K562 (cell line): ENCODE data around the gene ZFP92. TPM values are rescaled to one million over a fixed set of nuclear protein-coding genes. Genes with fewer than 3 reads are reported as not detected.

Source experiments
- ATF1 ChIP-seq, 2 experiments: fragments of 450-650 bp in 1 of 2; IDR thresholded peaks; 2 replicates each; pipeline ENCODE4 v1.6.1; 2016; ENCODE audit warnings: missing compliant biosample characterization in 1 of 2, missing genetic modification characterization in 1 of 2
- CEBPB ChIP-seq: fragments of 450-650 bp; IDR thresholded peaks from 2 replicates; pipeline ENCODE4 v1.6.1; 2016; ENCODE audit warnings: missing genetic modification characterization, missing compliant biosample characterization
- CEBPG ChIP-seq, 3 experiments: fragments of 200-800 bp in 1 of 3; sonication (Bioruptor generic) in 1 of 3; sonication (generic) in 1 of 3; formaldehyde crosslinking in 1 of 3; IDR thresholded peaks in 2 of 3; conservative IDR thresholded peaks in 1 of 3; 2 replicates each; pipeline versions ENCODE4 v1.6.1 to v1.8.0; 2016 to 2022; ENCODE audit warnings: missing compliant biosample characterization in 2 of 3, missing genetic modification characterization in 2 of 3, mild to moderate bottlenecking in 1 of 3, missing genetic modification reagents in 1 of 3
- IFI16 ChIP-seq: fragments of 250-450 bp; sonication (Bioruptor Pico); IDR thresholded peaks from 2 replicates; pipeline ENCODE4 v2.1.2; 2022; ENCODE audit warnings: mild to moderate bottlenecking, inconsistent platforms
- MEF2A ChIP-seq: IDR thresholded peaks from 2 replicates; pipeline ENCODE4 v1.6.1; 2011; ENCODE audit warnings: low read depth, mild to moderate bottlenecking, low read length, moderate library complexity; ENCODE audit not compliant: control insufficient read depth
- PHF8 ChIP-seq: fragments of 200-600 bp; sonication (generic); IDR thresholded peaks from 2 replicates; pipeline ENCODE4 v1.6.1; 2012; ENCODE audit warnings: mixed run types, mild to moderate bottlenecking, inconsistent platforms, low read length, moderate library complexity, borderline replicate concordance
- RBM25 ChIP-seq: fragments of 200-400 bp; formaldehyde crosslinking; IDR thresholded peaks from 2 replicates; pipeline ENCODE4 v1.6.1; 2018; ENCODE audit warnings: low read length, low read depth, moderate library complexity; ENCODE audit not compliant: severe bottlenecking
- SREBF1 ChIP-seq: fragments of 150-350 bp; IDR thresholded peaks from 2 replicates; pipeline ENCODE4 v1.6.1; 2014; ENCODE audit warnings: antibody characterized with exemption, low read depth, low read length, borderline replicate concordance
- ZNF217 ChIP-seq: sonication (generic); formaldehyde crosslinking; IDR thresholded peaks from 2 replicates; pipeline ENCODE4 v1.8.0; 2022; ENCODE audit warnings: mild to moderate bottlenecking, missing genetic modification reagents
- polyA plus RNA-seq, 8 experiments: library from polyadenylated mRNA; depleted of rRNA in 4 of 8; stranded (reverse) in 5 of 8; unstranded in 3 of 8; fragments of >200 nt; fragmentation: Nextera tagmentation in 2 of 8; fragmentation: Illumina TruSeq in 1 of 8; extraction: Ambion mirVana in 2 of 8; extraction: Trizol in 1 of 8; gene quantifications; 2 replicates each; pipeline versions ENCODE4 v1.2.1 to v1.2.3, GENCODE V29; 2011 to 2014; ENCODE audit warnings: inconsistent platforms in 1 of 8, missing spikeins in 1 of 8
- total RNA-seq, 7 experiments: library from RNA; depleted of rRNA in 6 of 7; stranded (reverse); fragments of >200 nt in 6 of 7; fragmentation: Illumina TruSeq in 2 of 7; extraction: Trizol in 2 of 7; gene quantifications; 2 replicates each; pipeline versions ENCODE4 v1.2.1 to v1.2.3, GENCODE V29; 2011 to 2021; ENCODE audit warnings: low replicate concordance in 1 of 7
- TF ChIP-seq, protein P1 (sequence below): fragments of 200-400 bp; formaldehyde crosslinking; IDR thresholded peaks from 2 replicates; pipeline ENCODE4 v1.6.1; 2017; ENCODE audit warnings: mild to moderate bottlenecking, low read depth, low read length, moderate library complexity
- TF ChIP-seq, protein P2 (sequence below), 2 experiments: fragments of 450-650 bp; formaldehyde crosslinking in 1 of 2; IDR thresholded peaks; 2 replicates each; pipeline versions ENCODE4 v1.4.0 to v1.6.1; 2014 to 2020; ENCODE audit warnings: mild to moderate bottlenecking in 2 of 2, borderline replicate concordance in 1 of 2, low read depth in 1 of 2
- TF ChIP-seq, protein P3 (sequence below): fragments of 250-450 bp; sonication (Bioruptor Pico); IDR thresholded peaks from 2 replicates; pipeline ENCODE4 v1.8.0; 2022; ENCODE audit warnings: inconsistent platforms

Gene ZFP92
- total and polyA plus RNA-seq, 9 of the 15 experiments (the other 6 are each of a cell fraction or from before 2014, with no cell fraction given), result 0.32 to 3.3 (median 1.8) TPM

DNA sequence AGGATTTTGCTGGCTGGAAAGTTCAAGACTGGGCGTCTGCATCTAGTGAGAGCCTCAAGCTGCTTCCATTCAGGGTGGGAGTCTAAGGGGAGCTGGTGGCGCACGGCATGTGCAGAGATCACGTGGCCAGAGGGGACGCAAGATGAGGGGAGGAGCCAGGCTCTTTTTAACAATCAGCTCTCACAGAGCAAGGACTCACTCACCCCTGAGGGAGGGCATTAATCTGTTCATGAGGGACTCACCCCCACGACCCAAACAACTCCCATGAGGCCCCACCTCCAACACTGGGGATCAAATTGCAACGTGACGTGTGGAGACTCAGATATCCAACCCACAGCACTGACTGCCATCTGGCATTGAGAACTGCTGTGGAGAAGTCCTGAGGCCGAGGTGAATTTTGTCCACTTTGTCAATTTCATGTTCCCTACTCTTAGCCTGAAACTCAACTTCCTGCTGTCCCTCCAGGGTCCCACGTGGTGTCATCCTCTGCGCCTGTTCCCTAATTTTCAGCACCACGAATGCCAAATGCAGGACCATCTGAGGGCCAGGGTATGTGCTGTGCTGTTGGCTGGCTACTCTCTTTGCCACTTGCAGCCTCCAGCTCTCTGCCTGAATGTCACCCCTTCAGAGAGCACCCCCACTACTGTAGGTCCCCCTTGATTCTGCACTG is 5.6 kb downstream of the ZFP92 start (continued):
- no peak for TF ChIP-seq CEBPG (CRISPR knock-in tag; IDR thresholded peaks at IDR 0.05)
- TF ChIP-seq CEBPG (tag; conservative IDR thresholded peaks at IDR 0.05 in 1 of 2, IDR thresholded peaks at IDR 0.05 in 1 of 2), result no peak
- no peak for TF ChIP-seq ZNF217 (CRISPR knock-in tag)
- TF ChIP-seq, protein P1, sequence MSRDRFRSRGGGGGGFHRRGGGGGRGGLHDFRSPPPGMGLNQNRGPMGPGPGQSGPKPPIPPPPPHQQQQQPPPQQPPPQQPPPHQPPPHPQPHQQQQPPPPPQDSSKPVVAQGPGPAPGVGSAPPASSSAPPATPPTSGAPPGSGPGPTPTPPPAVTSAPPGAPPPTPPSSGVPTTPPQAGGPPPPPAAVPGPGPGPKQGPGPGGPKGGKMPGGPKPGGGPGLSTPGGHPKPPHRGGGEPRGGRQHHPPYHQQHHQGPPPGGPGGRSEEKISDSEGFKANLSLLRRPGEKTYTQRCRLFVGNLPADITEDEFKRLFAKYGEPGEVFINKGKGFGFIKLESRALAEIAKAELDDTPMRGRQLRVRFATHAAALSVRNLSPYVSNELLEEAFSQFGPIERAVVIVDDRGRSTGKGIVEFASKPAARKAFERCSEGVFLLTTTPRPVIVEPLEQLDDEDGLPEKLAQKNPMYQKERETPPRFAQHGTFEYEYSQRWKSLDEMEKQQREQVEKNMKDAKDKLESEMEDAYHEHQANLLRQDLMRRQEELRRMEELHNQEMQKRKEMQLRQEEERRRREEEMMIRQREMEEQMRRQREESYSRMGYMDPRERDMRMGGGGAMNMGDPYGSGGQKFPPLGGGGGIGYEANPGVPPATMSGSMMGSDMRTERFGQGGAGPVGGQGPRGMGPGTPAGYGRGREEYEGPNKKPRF, result no peak
- no peak for TF ChIP-seq CEBPB
- TF ChIP-seq IFI16 (CRISPR knock-in tag), result no peak
- TF ChIP-seq ATF1 (CRISPR knock-in tag; IDR thresholded peaks at IDR 0.05), result no peak
- TF ChIP-seq ATF1 (tag; IDR thresholded peaks at IDR 0.05), result peak; percentile 48; the same call in 1 of the 2 replicates
- TF ChIP-seq, protein P2, sequence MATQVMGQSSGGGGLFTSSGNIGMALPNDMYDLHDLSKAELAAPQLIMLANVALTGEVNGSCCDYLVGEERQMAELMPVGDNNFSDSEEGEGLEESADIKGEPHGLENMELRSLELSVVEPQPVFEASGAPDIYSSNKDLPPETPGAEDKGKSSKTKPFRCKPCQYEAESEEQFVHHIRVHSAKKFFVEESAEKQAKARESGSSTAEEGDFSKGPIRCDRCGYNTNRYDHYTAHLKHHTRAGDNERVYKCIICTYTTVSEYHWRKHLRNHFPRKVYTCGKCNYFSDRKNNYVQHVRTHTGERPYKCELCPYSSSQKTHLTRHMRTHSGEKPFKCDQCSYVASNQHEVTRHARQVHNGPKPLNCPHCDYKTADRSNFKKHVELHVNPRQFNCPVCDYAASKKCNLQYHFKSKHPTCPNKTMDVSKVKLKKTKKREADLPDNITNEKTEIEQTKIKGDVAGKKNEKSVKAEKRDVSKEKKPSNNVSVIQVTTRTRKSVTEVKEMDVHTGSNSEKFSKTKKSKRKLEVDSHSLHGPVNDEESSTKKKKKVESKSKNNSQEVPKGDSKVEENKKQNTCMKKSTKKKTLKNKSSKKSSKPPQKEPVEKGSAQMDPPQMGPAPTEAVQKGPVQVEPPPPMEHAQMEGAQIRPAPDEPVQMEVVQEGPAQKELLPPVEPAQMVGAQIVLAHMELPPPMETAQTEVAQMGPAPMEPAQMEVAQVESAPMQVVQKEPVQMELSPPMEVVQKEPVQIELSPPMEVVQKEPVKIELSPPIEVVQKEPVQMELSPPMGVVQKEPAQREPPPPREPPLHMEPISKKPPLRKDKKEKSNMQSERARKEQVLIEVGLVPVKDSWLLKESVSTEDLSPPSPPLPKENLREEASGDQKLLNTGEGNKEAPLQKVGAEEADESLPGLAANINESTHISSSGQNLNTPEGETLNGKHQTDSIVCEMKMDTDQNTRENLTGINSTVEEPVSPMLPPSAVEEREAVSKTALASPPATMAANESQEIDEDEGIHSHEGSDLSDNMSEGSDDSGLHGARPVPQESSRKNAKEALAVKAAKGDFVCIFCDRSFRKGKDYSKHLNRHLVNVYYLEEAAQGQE (IDR thresholded peaks at IDR 0.05; ENCODE audit: borderline replicate concordance), result peak; percentile 6; the same call in 1 of the 2 replicates
- TF ChIP-seq, protein P2 (CRISPR knock-in tag; IDR thresholded peaks at IDR 0.05; ENCODE audit: low read depth), result no peak
- TF ChIP-seq SREBF1, result no peak
- TF ChIP-seq MEF2A, result no peak
- TF ChIP-seq PHF8, result no peak
- TF ChIP-seq RBM25, result no peak
- TF ChIP-seq, protein P3, sequence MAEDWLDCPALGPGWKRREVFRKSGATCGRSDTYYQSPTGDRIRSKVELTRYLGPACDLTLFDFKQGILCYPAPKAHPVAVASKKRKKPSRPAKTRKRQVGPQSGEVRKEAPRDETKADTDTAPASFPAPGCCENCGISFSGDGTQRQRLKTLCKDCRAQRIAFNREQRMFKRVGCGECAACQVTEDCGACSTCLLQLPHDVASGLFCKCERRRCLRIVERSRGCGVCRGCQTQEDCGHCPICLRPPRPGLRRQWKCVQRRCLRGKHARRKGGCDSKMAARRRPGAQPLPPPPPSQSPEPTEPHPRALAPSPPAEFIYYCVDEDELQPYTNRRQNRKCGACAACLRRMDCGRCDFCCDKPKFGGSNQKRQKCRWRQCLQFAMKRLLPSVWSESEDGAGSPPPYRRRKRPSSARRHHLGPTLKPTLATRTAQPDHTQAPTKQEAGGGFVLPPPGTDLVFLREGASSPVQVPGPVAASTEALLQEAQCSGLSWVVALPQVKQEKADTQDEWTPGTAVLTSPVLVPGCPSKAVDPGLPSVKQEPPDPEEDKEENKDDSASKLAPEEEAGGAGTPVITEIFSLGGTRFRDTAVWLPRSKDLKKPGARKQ (CRISPR knock-in tag), result no peak
